ENCODE results near the gene RUNX2. TPM values are rescaled to one million over a fixed set of nuclear protein-coding genes. Genes with fewer than 3 reads are reported as not detected.

The RUNX2 gene
- total RNA-seq, 4 donors from 2014 or later, result 1.4 to 3.6 (median 2.3) TPM

- no peaks in the 10 kb centered on the region for H3K27me3 ChIP-seq
- peaks cover 0 to 33% (median 14%) of the 10 kb centered on the region in 3 donors for H3K4me1 ChIP-seq
- H3K36me3 ChIP-seq, result no peaks in the 10 kb centered on the region
- H3K4me3 ChIP-seq, result no peak overlapping the region
- 77 to 86% methylated on average over 1 to 2 of the region's 2 CpGs for WGBS, 2 donors
- DNase-seq, result no peak
- intact Hi-C loops (cut with DNase I), result no loop called here
- H3K9me3 ChIP-seq, result peaks cover 0 to 10% (median 0%) of the 10 kb centered on the region in 3 donors
- TF ChIP-seq CTCF (IDR thresholded peaks at IDR 0.05) (no peak), POLR2A (IDR thresholded peaks at IDR 0.05) (no peak)
- H3K27ac ChIP-seq, result no peak overlapping the region
Measured at GRCh38 chr6:45679631-45680030, 351.5 kb downstream of the RUNX2 start.

GRCh38 chr6:45681860-45682511 lies 353.9 kb downstream of the RUNX2 start:
- intact Hi-C loops (cut with DNase I), result no loop called here
- Histone ChIP-seq H3K4me1 (peaks cover 0 to 14% (median 10%) of the 10 kb centered on the region in 3 donors), H3K9me3 (peaks cover 0 to 10% (median 0%) of the 10 kb centered on the region in 3 donors), H3K36me3 (no peaks in the 10 kb centered on the region), H3K27me3 (peaks cover 0 to 3% (median 0%) of the 10 kb centered on the region in 4 donors), H3K27ac (no peak overlapping the region), H3K4me3 (no peak overlapping the region)
- TF ChIP-seq CTCF (IDR thresholded peaks at IDR 0.05), result no peak
- no peak for TF ChIP-seq POLR2A (IDR thresholded peaks at IDR 0.05)
- 53 to 57% methylated on average over 4 of the region's 4 CpGs for WGBS, 2 donors
- DNase-seq, result peak; percentile 23

- Histone ChIP-seq H3K9me3 (peaks cover 0 to 10% (median 0%) of the 10 kb centered on the region in 3 donors), H3K27ac (no peak overlapping the region), H3K27me3 (peaks cover 0 to 13% (median 0%) of the 10 kb centered on the region in 4 donors), H3K4me1 (no peaks in the 10 kb centered on the region), H3K4me3 (no peak overlapping the region), H3K36me3 (no peaks in the 10 kb centered on the region)
- intact Hi-C loops (cut with DNase I), result no loop called here
- TF ChIP-seq POLR2A (IDR thresholded peaks at IDR 0.05) (no peak), CTCF (IDR thresholded peaks at IDR 0.05) (no peak)
- no peak for DNase-seq
Measured at GRCh38 chr6:45684476-45684875, 356.3 kb downstream of the RUNX2 start.

GRCh38 chr6:45685076-45685475 lies 356.9 kb downstream of the RUNX2 start:
- Histone ChIP-seq H3K9me3 (peaks cover 0 to 10% (median 0%) of the 10 kb centered on the region in 3 donors), H3K27me3 (peaks cover 0 to 13% (median 0%) of the 10 kb centered on the region in 4 donors), H3K4me1 (no peaks in the 10 kb centered on the region), H3K27ac (no peak overlapping the region), H3K36me3 (no peaks in the 10 kb centered on the region), H3K4me3 (no peak overlapping the region)
- intact Hi-C loops (cut with DNase I), result no loop called here
- DNase-seq, result no peak
- TF ChIP-seq CTCF (IDR thresholded peaks at IDR 0.05) (no peak), POLR2A (IDR thresholded peaks at IDR 0.05) (no peak)

- H3K36me3 ChIP-seq, result no peaks in the 10 kb centered on the region
- no peak overlapping the region for H3K27ac ChIP-seq
- peaks cover 0 to 3% (median 0%) of the 10 kb centered on the region in 3 donors for H3K9me3 ChIP-seq
- TF ChIP-seq CTCF (IDR thresholded peaks at IDR 0.05) (no peak), POLR2A (IDR thresholded peaks at IDR 0.05) (no peak)
- H3K4me3 ChIP-seq, result no peak overlapping the region
- intact Hi-C loops (cut with DNase I), result no loop called here
- DNase-seq, result no peak
- 78 to 79% methylated on average over 8 of the region's 8 CpGs for WGBS, 2 donors
- no peaks in the 10 kb centered on the region for H3K4me1 ChIP-seq
- peaks cover 0 to 13% (median 0%) of the 10 kb centered on the region in 4 donors for H3K27me3 ChIP-seq
Measured at GRCh38 chr6:45686841-45687569, 358.9 kb downstream of the RUNX2 start.

Data from esophagus squamous epithelium (tissue), 5 donors.